ENCODE data around the gene HIVEP1.

DNA sequence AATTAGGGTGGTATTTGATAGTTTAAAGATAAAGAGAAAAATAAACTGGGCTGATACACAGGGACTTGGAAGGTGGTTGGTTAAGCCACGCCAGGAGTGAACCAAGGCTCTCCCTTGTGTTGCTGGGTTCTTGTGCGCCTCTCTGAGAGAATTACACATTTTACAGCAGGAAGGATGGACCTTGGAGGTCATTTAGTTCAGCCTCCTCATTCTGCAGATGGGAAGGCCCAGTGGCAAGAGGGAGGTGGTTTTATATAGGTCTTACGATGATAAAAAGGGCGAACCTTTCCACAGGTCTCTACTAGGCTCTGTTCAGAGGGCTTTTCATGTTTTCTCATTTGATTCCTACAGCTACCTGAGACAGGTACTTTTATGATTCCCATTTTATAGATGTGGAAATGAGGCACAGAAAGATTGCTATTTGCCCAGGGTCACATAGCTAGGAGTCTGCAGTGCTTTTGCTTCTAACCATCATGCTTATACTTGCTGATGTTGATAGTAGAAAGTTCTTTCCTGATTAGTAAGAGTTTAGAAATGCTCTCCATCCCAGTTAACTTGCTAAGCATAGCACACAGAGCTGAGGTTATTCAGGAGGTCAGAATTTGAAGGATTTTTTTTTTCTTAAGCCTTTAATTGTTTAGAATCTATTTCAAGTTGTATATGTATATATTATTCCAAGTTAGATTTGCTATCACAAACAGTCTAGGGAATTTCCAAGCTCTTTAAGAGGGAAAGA is 12.8 kb downstream of the HIVEP1 start:
- TF ChIP-seq, protein P1, sequence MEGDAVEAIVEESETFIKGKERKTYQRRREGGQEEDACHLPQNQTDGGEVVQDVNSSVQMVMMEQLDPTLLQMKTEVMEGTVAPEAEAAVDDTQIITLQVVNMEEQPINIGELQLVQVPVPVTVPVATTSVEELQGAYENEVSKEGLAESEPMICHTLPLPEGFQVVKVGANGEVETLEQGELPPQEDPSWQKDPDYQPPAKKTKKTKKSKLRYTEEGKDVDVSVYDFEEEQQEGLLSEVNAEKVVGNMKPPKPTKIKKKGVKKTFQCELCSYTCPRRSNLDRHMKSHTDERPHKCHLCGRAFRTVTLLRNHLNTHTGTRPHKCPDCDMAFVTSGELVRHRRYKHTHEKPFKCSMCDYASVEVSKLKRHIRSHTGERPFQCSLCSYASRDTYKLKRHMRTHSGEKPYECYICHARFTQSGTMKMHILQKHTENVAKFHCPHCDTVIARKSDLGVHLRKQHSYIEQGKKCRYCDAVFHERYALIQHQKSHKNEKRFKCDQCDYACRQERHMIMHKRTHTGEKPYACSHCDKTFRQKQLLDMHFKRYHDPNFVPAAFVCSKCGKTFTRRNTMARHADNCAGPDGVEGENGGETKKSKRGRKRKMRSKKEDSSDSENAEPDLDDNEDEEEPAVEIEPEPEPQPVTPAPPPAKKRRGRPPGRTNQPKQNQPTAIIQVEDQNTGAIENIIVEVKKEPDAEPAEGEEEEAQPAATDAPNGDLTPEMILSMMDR (IDR thresholded peaks at IDR 0.05): no peak
- no peak for TF ChIP-seq POLR2A (IDR thresholded peaks at IDR 0.05)

Measured in Peyer's patch (tissue), 4 donors.